GM12892 (cell line): ENCODE measurements around the gene TSPAN13.

Source experiments
- POLR2A ChIP-seq: IDR thresholded peaks from 2 replicates; pipeline ENCODE4 v1.6.1; 2011; ENCODE audit warnings: low read depth, low read length, control low read depth
- POLR2AphosphoS5 ChIP-seq: IDR thresholded peaks from 2 replicates; pipeline ENCODE4 v1.6.1; 2011; ENCODE audit warnings: low read depth, low read length, control low read depth
- TAF1 ChIP-seq: IDR thresholded peaks from 2 replicates; pipeline ENCODE4 v1.6.1; 2011; ENCODE audit warnings: low read depth, mild to moderate bottlenecking, control low read depth, low read length, borderline replicate concordance

GRCh38 chr7:16786257-16786656 is 32.7 kb downstream of the TSPAN13 start:
- TF ChIP-seq TAF1 (no peak), POLR2A (no peak), POLR2AphosphoS5 (no peak)
